Measurements from ENCODE around the gene IQCE.

IQCE gene

GRCh38 chr7:2649991-2650390, 91.2 kb downstream of the IQCE start:
- H3K27ac Mint-ChIP-seq, result no peak overlapping the region
- peaks cover 8% of the 10 kb centered on the region for H3K4me1 Mint-ChIP-seq (ENCODE audit: low read depth)
- H3K9me3 Mint-ChIP-seq, result no peaks in the 10 kb centered on the region
- peaks cover 3% of the 10 kb centered on the region for H3K36me3 Mint-ChIP-seq (ENCODE audit: low read depth)
- no peak overlapping the region for H3K4me3 Mint-ChIP-seq
- no peaks in the 10 kb centered on the region for H3K27me3 Mint-ChIP-seq (ENCODE audit: low read depth)
- DNase-seq (ENCODE audit: low spot score), result no peak

- peaks cover 3% of the 10 kb centered on the region for H3K4me1 Mint-ChIP-seq (ENCODE audit: low read depth)
- H3K4me3 Mint-ChIP-seq, result no peak overlapping the region
- no peaks in the 10 kb centered on the region for H3K9me3 Mint-ChIP-seq
- peaks cover 3% of the 10 kb centered on the region for H3K36me3 Mint-ChIP-seq (ENCODE audit: low read depth)
- H3K27ac Mint-ChIP-seq, result no peak overlapping the region
- H3K27me3 Mint-ChIP-seq (ENCODE audit: low read depth), result no peaks in the 10 kb centered on the region
- DNase-seq (ENCODE audit: low spot score), result no peak
Observed at GRCh38 chr7:2650451-2650850, 91.7 kb downstream of the IQCE start.

- H3K36me3 Mint-ChIP-seq (ENCODE audit: low read depth), result peaks cover 3% of the 10 kb centered on the region
- no peak overlapping the region for H3K27ac Mint-ChIP-seq
- H3K4me3 Mint-ChIP-seq, result no peak overlapping the region
- no peaks in the 10 kb centered on the region for H3K9me3 Mint-ChIP-seq
- H3K27me3 Mint-ChIP-seq (ENCODE audit: low read depth), result no peaks in the 10 kb centered on the region
- DNase-seq (ENCODE audit: low spot score), result no peak
- H3K4me1 Mint-ChIP-seq (ENCODE audit: low read depth), result no peaks in the 10 kb centered on the region
Observed at GRCh38 chr7:2651336-2651735, 92.6 kb downstream of the IQCE start.

GRCh38 chr7:2651847-2652735, 93.3 kb downstream of the IQCE start:
- Mint-ChIP-seq H3K4me3 (no peak overlapping the region), H3K27ac (no peak overlapping the region), H3K36me3 (ENCODE audit: low read depth) (peaks cover 4% of the 10 kb centered on the region), H3K9me3 (no peaks in the 10 kb centered on the region), H3K27me3 (ENCODE audit: low read depth) (no peaks in the 10 kb centered on the region), H3K4me1 (ENCODE audit: low read depth) (no peaks in the 10 kb centered on the region)
- DNase-seq (ENCODE audit: low spot score), result no peak

GRCh38 chr7:2652736-2653060, 93.9 kb downstream of the IQCE start:
- Mint-ChIP-seq H3K36me3 (ENCODE audit: low read depth) (peaks cover 7% of the 10 kb centered on the region), H3K4me3 (no peak overlapping the region), H3K27ac (no peak overlapping the region), H3K9me3 (no peaks in the 10 kb centered on the region), H3K27me3 (ENCODE audit: low read depth) (no peaks in the 10 kb centered on the region), H3K4me1 (ENCODE audit: low read depth) (no peaks in the 10 kb centered on the region)
- DNase-seq (ENCODE audit: low spot score), result no peak

DNA sequence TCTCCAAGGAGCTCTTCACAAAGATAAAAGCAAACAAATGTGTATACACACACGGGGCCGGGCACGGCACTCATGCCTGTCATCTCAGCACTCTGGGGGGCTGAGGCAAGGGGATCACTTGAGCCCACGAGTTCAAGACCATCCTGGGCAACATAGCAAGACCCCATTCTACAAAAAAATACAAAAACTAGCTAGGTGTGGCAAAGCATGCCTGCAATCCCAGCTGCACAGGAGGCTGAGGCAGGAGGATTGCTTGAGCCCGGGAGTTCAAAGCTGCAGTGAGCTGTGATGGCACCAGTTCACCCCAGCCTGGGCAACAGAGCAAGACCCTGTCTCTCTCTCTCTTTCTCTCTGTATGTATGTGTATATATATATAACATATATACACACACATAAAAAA, 95.3 kb downstream of the IQCE start:
- no peaks in the 10 kb centered on the region for H3K4me1 Mint-ChIP-seq (ENCODE audit: low read depth)
- H3K27me3 Mint-ChIP-seq (ENCODE audit: low read depth), result no peaks in the 10 kb centered on the region
- H3K27ac Mint-ChIP-seq, result no peak overlapping the region
- no peak overlapping the region for H3K4me3 Mint-ChIP-seq
- no peaks in the 10 kb centered on the region for H3K9me3 Mint-ChIP-seq
- DNase-seq (ENCODE audit: low spot score), result no peak
- H3K36me3 Mint-ChIP-seq (ENCODE audit: low read depth), result peaks cover 7% of the 10 kb centered on the region

DNA sequence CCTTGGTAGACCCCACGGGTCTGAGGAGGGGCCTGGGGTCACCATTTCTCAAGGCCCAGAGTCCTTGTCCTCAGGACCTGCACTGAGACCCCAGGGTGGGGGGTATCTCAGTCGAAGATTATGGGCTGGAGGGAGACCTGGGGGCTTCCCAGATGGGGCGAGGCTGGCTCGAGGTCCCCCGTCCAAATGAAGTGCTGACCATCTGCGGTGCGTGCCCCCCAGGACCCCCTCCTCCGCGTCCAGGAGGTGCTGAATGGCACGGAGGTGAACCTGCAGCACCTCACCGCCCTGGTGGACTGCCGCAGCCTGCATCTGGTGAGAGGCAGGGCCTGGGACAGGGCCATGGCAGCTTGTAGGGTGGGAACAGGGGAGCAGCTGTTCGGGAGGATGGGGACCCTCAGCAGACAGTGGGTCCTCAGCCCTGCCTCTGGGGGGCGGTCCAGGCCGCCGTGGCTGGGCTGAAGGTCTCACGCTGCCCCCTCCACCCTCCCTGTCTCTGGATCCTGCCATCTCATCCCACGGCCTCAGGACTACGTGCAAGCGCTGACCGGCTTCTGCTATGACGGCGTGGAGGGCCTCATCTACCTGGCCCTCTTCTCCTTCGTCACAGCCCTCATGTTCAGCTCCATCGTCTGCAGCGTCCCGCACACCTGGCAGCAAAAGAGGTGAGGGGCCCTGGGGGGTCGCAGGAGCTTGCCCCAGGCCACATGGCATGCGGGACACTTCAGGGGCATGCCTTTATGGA, 97.3 kb downstream of the IQCE start:
- Mint-ChIP-seq H3K9me3 (no peaks in the 10 kb centered on the region), H3K4me3 (no peak overlapping the region), H3K36me3 (ENCODE audit: low read depth) (peaks cover 4% of the 10 kb centered on the region), H3K27me3 (ENCODE audit: low read depth) (no peaks in the 10 kb centered on the region), H3K27ac (no peak overlapping the region), H3K4me1 (ENCODE audit: low read depth) (no peaks in the 10 kb centered on the region)
- no peak for DNase-seq (ENCODE audit: low spot score)

- no peak overlapping the region for H3K27ac Mint-ChIP-seq
- peaks cover 4% of the 10 kb centered on the region for H3K36me3 Mint-ChIP-seq (ENCODE audit: low read depth)
- DNase-seq (ENCODE audit: low spot score), result no peak
- H3K9me3 Mint-ChIP-seq, result no peaks in the 10 kb centered on the region
- no peak overlapping the region for H3K4me3 Mint-ChIP-seq
- no peaks in the 10 kb centered on the region for H3K4me1 Mint-ChIP-seq (ENCODE audit: low read depth)
- H3K27me3 Mint-ChIP-seq (ENCODE audit: low read depth), result no peaks in the 10 kb centered on the region
Observed at GRCh38 chr7:2657208-2657607, 98.4 kb downstream of the IQCE start.

DNA sequence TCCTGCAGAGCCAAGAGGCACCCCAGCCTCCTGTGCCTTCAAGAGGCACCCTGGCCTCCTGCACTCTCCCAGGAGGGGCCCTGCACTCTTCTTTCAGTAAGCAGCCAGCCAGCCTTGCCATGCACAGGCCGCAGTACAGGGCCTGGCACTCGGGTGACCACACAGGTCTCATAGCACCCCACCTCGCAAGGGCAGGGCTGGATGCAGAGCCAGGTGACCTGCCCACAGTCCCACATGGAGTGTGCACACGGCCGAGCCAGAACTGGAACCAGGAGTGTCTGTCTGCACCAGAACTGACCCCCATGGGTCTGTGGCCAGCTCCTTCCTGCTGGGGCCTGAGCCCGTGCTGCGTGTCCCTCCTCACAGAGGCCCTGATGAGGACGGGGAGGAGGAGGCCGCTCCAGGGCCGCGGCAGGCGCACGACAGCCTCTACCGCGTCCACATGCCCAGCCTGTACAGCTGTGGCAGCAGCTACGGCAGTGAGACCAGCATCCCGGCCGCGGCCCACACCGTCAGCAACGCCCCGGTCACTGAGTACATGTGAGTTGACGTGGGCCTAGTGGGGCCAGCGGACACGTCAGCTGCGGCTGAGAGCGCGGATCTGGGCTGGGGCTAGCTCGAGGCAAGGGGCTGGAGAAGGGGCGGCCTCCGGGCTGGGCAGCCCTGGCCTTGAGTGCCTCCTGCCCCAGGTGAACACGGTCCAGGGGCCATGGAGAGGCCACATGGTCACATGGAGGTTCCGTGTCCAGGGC, 99.3 kb downstream of the IQCE start:
- H3K9me3 Mint-ChIP-seq, result no peaks in the 10 kb centered on the region
- H3K4me1 Mint-ChIP-seq (ENCODE audit: low read depth), result no peaks in the 10 kb centered on the region
- DNase-seq (ENCODE audit: low spot score), result no peak
- H3K36me3 Mint-ChIP-seq (ENCODE audit: low read depth), result peaks cover 4% of the 10 kb centered on the region
- H3K27ac Mint-ChIP-seq, result no peak overlapping the region
- no peaks in the 10 kb centered on the region for H3K27me3 Mint-ChIP-seq (ENCODE audit: low read depth)
- H3K4me3 Mint-ChIP-seq, result no peak overlapping the region

- Mint-ChIP-seq H3K9me3 (no peaks in the 10 kb centered on the region), H3K4me1 (ENCODE audit: low read depth) (no peaks in the 10 kb centered on the region), H3K36me3 (ENCODE audit: low read depth) (peaks cover 4% of the 10 kb centered on the region), H3K27me3 (ENCODE audit: low read depth) (no peaks in the 10 kb centered on the region), H3K27ac (no peak overlapping the region), H3K4me3 (no peak overlapping the region)
- no peak for DNase-seq (ENCODE audit: low spot score)
Observed at GRCh38 chr7:2658941-2659340, 100.2 kb downstream of the IQCE start.

GRCh38 chr7:2659556-2660358, 101.0 kb downstream of the IQCE start:
- H3K9me3 Mint-ChIP-seq, result no peaks in the 10 kb centered on the region
- H3K36me3 Mint-ChIP-seq (ENCODE audit: low read depth), result peaks cover 4% of the 10 kb centered on the region
- no peak overlapping the region for H3K4me3 Mint-ChIP-seq
- H3K27ac Mint-ChIP-seq, result no peak overlapping the region
- H3K27me3 Mint-ChIP-seq (ENCODE audit: low read depth), result no peaks in the 10 kb centered on the region
- DNase-seq (ENCODE audit: low spot score), result no peak
- H3K4me1 Mint-ChIP-seq (ENCODE audit: low read depth), result no peaks in the 10 kb centered on the region

GRCh38 chr7:2660359-2661095, 101.7 kb downstream of the IQCE start:
- Mint-ChIP-seq H3K4me3 (no peak overlapping the region), H3K9me3 (no peaks in the 10 kb centered on the region), H3K36me3 (ENCODE audit: low read depth) (peaks cover 4% of the 10 kb centered on the region), H3K27ac (no peak overlapping the region), H3K4me1 (ENCODE audit: low read depth) (no peaks in the 10 kb centered on the region), H3K27me3 (ENCODE audit: low read depth) (no peaks in the 10 kb centered on the region)
- no peak for DNase-seq (ENCODE audit: low spot score)

DNA sequence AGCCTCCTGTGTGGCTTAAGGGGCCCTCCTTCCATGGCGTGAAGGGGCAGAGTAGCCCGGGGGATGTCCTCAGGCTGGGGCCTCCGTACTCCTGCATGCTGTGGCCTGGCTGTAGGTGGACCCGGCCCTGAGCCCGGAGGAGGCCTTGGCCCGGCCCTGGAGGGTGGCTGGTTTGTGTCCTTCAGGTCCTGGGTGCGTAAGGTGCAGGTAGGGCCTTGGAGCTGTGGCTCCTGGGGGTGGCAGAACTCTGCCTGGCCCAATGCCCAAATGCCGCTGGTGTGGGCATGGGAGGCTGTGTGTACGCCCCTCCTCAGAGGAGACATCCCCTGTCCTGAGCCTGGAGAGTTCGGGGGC, 102.3 kb downstream of the IQCE start:
- Mint-ChIP-seq H3K36me3 (ENCODE audit: low read depth) (peaks cover 4% of the 10 kb centered on the region), H3K4me3 (no peak overlapping the region), H3K27ac (no peak overlapping the region), H3K4me1 (ENCODE audit: low read depth) (no peaks in the 10 kb centered on the region), H3K9me3 (no peaks in the 10 kb centered on the region), H3K27me3 (ENCODE audit: low read depth) (no peaks in the 10 kb centered on the region)
- DNase-seq (ENCODE audit: low spot score), result no peak
